ENCODE measurements around the gene ATG4A.

ATG4A gene

GRCh38 chrX:108169768-108170167 lies 78.2 kb downstream of the ATG4A start:
- no peak for DNase-seq

- DNase-seq = no peak
Measured at GRCh38 chrX:108171671-108172070, 80.1 kb downstream of the ATG4A start.

GRCh38 chrX:108173874-108174273 lies 82.3 kb downstream of the ATG4A start:
- no peak for DNase-seq

GRCh38 chrX:108177351-108178142 lies 86.0 kb downstream of the ATG4A start:
- DNase-seq = no peak

GRCh38 chrX:108178143-108178498 lies 86.5 kb downstream of the ATG4A start:
- no peak for DNase-seq

GRCh38 chrX:108186811-108187210 lies 95.2 kb downstream of the ATG4A start:
- no peak for DNase-seq

- DNase-seq = no peak
Measured at GRCh38 chrX:108198420-108198819, 106.8 kb downstream of the ATG4A start.

- DNase-seq = no peak
Measured at GRCh38 chrX:108199041-108199440, 107.5 kb downstream of the ATG4A start.

GRCh38 chrX:108199691-108200090 lies 108.1 kb downstream of the ATG4A start:
- peak; percentile 4 to 38 (median 15) for DNase-seq

GRCh38 chrX:108203540-108203939 lies 112.0 kb downstream of the ATG4A start:
- no peak for DNase-seq
